ENCODE results near the gene LRIG1. TPM values are rescaled to one million over a fixed set of nuclear protein-coding genes. Genes with fewer than 3 reads are reported as not detected.

LRIG1 gene
- total and polyA plus RNA-seq, 10 of the 15 experiments (the other 5 are each of a cell fraction or from before 2014, with no cell fraction given) = 0.84 to 16.4 (median 8.1) TPM

- FAIRE-seq = no peak
- in situ Hi-C loops (cut with MboI) = no loop called here
Measured at GRCh38 chr3:66426135-66426534, 74.7 kb downstream of the LRIG1 start.

More at GRCh38 chr3:66426135-66426534, 74.7 kb downstream of the LRIG1 start:
- H3K79me2 ChIP-seq (ENCODE audit: control insufficient read depth, insufficient read depth, low read length) = no peaks in the 10 kb centered on the region
- BruUV-seq (replicated peaks) = no TSS peak
- POLR2A ChIA-PET = no interaction called here
- no peak overlapping the region for H3K27ac ChIP-seq (ENCODE audit: control insufficient read depth, insufficient read depth)
- RAD21 ChIA-PET (ENCODE audit: unreplicated experiment) = no interaction called here
- H3K27me3 ChIP-seq (replicated peaks in 1 of 2; ENCODE audit: control insufficient read depth in 2 of 2, insufficient read depth in 2 of 2, low read length in 1 of 2) = no peaks in the 10 kb centered on the region
- DNase-seq (ENCODE audit: low read depth, low spot score) (no peak), ATAC-seq (no peak)
- no peak overlapping the region for H3K4me2 ChIP-seq (ENCODE audit: control insufficient read depth, insufficient read depth)
- no peak overlapping the region for H3K9ac ChIP-seq (ENCODE audit: control insufficient read depth, insufficient read depth, low read length)
- no peaks in the 10 kb centered on the region for H4K20me1 ChIP-seq (ENCODE audit: control insufficient read depth, insufficient read depth)
- SMC1A ChIA-PET (ENCODE audit: uncharacterized antibody, unreplicated experiment) = interaction anchor here (0.6 to 1.3 kb wide), 2 partner anchors 13 to 36 kb away, joined by 3 read pairs; no protein-coding TSS in a partner anchor
- intact Hi-C loops (cut with micrococcal nuclease; ENCODE audit: unreplicated experiment) = no loop called here
- no peak overlapping the region for H3K4me3 ChIP-seq
- peaks cover 5% of the 10 kb centered on the region; the same call in 2 of the 3 replicates for H3K9me3 ChIP-seq (replicated peaks; ENCODE audit: control insufficient read depth, insufficient read depth, low read length)
- H3K4me1 ChIP-seq (ENCODE audit: control insufficient read depth, insufficient read depth, low read length) = no peaks in the 10 kb centered on the region
- whole genome bisulfite sequencing (ENCODE audit: insufficient coverage, insufficient replicate concordance, low lambda C conversion rate, missing lambda C conversion rate) = 0% methylated on average over 1 of the region's 1 CpG
- H2AFZ ChIP-seq (ENCODE audit: control insufficient read depth, low read depth, low read length) = no peak overlapping the region
- no peaks in the 10 kb centered on the region for H3K36me3 ChIP-seq (ENCODE audit: control insufficient read depth in 2 of 2, insufficient read depth in 2 of 2, low read length in 1 of 2)
- TF ChIP-seq SMAD5 (IDR thresholded peaks at IDR 0.05; ENCODE audit: low read depth) (no peak), ZBTB40 (IDR thresholded peaks at IDR 0.05; ENCODE audit: borderline replicate concordance) (peak; percentile 75)
- CTCF ChIA-PET = interaction anchor here (1.0 to 1.5 kb wide), 2 partner anchors 19 to 41 kb away, joined by 3 read pairs; no protein-coding TSS in a partner anchor
